ENCODE results near the gene CDH16.
A peak's percentile ranks its signal among the peaks of the same experiment; 100 is the strongest.

The CDH16 gene

GRCh38 chr16:66895689-66895979, 23.1 kb downstream of the CDH16 start:
- DNase-seq = no peak

DNA sequence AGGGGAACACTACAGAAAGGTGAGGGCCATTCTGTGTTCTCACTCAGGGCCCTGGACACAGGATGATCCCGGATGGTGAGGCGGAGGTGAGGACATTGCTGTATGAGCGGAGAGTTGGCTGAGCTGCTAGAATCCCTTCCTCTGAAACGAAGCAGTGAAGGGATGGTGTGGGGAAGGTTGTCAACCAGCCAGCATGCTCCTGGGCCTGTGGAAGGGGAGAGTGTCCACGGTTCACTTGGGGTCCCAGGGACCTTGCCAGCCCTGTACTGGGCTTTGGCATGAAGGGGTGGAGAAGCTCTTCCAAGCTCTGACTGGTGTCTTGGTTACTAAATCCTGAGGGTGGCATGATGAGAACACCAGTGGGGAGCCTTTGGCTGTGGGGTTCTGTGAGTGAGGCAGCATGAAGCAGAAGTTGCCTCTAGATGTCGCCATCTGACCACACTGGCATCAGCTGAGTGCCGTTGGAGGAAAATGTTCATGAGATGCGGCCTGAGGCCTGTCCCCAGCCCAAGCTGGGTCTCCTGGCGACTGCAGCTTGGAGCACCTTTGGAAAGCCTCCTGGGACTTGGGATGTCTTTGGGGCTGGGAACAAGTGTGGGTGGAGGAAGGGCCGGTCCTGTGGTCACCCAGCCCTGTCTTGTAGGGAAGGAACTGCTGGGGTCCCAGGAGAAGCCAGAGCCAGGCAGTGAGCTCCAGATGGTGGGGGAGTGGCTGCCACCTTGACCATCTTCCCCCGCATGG, 23.6 kb downstream of the CDH16 start:
- DNase-seq = peak in 13 of 14 donors; percentile 11 to 79 (median 40)

DNA sequence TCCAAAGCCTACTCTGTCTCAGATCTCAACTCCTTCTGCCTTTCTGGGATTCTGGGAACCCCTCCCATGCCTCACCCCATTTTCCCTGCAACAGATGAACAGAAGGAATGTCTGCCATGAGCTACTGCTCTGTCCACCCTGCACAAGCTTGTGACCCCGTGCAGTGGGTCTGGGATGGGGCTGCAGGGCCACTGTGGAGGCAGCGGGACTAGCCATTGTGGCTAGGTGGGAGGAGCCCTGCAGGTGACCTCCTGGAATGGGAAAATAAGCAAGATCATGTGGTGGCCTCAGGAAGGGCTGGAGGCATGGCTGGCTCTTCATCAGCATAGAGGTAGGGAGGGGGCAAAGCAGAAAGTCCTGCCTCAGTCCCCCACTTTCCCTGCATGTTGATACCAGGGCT, 24.6 kb downstream of the CDH16 start:
- no peak for DNase-seq

DNA sequence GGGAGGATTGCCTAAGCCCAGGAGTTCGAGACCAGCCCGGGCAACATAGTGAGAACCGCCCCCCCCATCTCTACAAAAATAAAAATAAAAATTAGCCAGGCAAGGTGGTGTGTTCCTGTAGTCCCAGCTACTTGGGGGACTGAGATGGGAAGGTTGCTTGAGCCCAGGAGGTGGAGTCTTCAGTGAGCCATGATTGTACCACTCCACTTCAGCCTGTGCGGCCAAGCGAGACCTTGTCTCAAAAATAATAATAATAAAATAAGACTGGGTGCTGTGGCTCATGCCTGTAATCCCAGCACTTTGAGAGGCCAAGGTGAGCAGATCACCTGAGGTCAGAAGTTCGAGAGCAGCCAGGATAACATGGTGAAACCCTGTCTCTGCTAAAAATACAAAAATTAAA, 26.9 kb downstream of the CDH16 start:
- no peak for DNase-seq

DNA sequence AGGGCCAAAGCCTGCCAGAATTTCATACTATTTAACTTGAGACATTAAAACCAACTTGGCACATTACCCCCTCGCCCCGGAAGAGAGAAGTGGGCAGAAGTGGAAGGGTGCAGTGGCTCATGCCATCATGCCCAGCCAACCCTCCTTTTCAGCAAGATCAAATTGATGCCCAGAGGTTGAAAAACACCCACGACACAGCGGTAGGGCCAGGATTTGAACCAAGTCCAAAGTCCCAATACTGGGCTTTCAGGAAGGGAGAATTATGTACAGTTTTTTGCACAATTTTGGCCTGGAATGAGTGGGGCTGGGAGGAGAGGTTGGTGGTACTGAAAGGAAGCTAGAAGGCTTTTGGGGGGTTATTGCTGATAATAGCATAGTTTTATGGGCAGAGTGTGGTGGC, 27.3 kb downstream of the CDH16 start:
- no peak for DNase-seq

- DNase-seq = no peak
These were observed 27.9 kb downstream of the CDH16 start for GRCh38 chr16:66890799-66891198.

- no peak for DNase-seq
These were observed 29.1 kb downstream of the CDH16 start for GRCh38 chr16:66889622-66890021.

GRCh38 chr16:66888647-66889615, 29.8 kb downstream of the CDH16 start:
- DNase-seq = no peak

- no peak for DNase-seq
These were observed 31.8 kb downstream of the CDH16 start for GRCh38 chr16:66886914-66887313.

- no peak for DNase-seq
These were observed 32.4 kb downstream of the CDH16 start for GRCh38 chr16:66886321-66886720.

DNA sequence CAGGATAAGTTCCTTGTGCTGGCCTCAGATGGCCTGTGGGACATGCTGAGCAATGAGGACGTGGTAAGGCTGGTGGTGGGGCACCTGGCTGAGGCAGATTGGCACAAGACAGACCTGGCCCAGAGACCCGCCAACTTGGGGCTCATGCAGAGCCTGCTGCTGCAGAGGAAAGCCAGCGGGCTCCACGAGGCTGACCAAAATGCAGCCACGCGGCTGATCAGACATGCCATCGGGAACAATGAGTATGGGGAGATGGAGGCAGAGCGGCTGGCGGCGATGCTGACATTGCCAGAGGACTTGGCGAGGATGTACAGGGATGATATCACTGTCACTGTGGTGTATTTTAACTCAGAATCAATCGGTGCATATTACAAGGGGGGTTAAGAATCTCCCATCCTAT, 33.2 kb downstream of the CDH16 start:
- no peak for DNase-seq

DNA sequence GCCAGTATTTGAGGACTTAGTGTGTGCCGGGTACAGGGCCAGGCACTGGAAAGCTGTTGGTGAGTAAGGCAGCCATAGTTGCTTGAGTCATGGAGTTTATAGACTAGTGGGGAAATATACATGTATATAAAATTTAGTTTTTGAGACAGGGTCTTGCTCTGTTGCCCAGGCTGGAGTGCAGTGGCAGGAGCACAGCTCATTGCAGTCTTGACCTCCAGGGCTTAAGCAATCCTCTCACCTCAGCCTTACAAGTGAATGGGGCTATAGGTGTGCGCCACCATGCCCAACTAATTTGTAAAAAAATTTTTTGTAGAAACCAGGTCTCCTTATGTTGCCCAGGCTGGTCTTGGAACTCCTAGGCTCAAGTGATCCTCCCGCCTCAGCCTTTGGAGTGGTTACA, 36.0 kb downstream of the CDH16 start:
- no peak for DNase-seq

DNA sequence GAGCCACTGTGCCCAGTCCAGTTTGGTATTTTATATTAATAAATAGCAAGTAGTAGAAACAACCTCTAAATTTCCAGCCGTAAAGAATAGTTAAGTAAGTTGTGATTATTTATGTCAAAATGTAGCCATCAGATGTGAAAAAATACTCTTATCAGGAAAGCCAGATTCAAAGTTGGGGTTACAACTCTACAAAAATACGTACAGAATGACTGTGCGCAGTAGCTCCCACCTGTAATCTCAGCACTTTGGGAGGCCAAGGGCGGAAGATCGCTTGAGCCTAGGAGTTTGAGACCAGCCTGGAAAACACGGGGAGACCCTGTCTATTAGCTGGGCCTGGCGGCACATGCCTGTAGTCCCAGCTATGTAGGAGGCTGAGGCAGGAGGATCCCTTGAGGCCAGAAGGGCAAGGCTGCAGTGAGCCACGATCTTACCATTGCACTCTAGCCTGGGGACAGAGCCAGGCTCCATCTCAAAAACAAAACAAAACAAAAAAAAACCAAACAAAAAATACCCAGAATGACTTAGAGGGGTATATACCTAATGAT, 36.6 kb downstream of the CDH16 start:
- DNase-seq = no peak

DNA sequence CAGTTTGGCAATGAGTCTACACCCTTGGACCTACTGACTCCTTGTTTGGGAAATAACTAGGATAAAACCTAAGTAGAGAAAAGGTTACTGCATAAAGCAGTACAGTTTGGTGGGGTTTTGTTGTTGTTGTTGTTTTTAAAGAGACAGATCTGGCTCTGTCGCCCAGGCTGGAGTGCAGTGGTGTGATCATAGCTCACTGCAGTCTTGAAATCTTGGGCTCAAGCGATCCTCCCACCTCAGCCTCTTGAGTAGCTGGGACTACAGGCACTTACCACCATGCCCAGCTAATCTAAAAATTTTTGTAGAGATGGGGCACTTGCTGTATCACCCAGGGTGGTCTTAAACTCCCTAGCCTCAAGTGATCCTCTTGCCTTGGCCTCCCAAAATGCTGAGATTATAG, 37.1 kb downstream of the CDH16 start:
- DNase-seq = no peak

DNA sequence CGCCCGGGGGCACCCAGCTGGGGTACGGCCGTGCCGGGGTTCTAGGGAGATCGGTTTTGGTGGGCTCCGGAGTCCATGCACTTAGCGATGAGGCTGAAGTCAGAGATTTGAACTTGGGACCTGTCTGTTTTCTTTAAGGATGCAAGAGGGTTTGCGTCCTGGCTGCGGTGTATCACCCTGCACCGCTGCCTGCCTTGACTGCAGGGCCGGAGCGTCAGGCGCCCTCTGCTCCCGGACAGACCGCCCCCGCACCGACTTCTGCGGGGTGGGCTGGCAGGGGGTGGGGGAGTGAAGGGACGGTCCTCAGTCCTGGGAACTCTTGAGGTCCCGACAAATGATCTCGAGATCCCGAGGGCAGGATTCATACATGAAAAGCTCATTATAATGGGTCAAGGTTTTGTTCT, 37.7 kb downstream of the CDH16 start:
- DNase-seq = no peak

GRCh38 chr16:66880288-66881013, 38.2 kb downstream of the CDH16 start, which contains the start of gene PDP2:
TSS of gene PDP2 (plus strand) at chr16:66880515. CDS start at chr16:66884285, 3,770 bp downstream.
- peak; percentile 40 to 97 (median 91) for DNase-seq

- DNase-seq = no peak
These were observed 40.6 kb downstream of the CDH16 start for GRCh38 chr16:66878067-66878466.

DNA sequence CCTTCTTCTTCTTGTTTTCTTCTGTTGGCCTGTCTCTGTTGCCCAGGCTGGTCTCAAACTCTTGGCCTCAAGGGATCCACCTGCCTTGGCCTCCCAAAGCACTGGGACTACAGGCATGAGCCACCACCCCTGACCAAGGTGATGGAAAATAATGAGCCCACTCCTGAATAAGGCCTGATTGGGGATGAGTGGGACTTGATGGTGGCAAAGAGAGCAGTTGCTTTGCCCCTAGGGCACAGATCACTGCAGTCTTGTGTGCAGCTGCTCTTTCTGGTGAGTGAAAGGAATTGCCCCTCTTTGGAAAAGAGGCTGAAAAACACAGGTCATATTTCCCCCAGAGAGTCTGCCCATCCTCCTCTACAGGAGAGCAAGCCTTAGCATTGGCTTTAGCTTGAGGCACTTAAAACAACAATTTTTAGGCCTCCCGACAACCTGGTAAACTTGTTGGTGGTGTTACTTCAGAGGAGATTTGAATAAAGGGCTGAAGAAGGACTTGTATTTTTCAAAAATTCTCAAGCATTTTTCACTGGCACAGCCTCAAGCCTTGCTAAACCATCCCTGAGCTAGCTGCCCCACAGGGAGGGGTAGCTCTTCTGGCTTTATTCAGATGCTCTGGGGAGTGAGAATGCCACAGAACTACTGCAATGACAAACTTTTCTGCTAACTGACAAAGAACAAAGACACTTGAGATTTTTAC, 44.5 kb downstream of the CDH16 start:
- DNase-seq = no peak

- no peak for DNase-seq
These were observed 45.0 kb downstream of the CDH16 start for GRCh38 chr16:66873685-66874055.

DNA sequence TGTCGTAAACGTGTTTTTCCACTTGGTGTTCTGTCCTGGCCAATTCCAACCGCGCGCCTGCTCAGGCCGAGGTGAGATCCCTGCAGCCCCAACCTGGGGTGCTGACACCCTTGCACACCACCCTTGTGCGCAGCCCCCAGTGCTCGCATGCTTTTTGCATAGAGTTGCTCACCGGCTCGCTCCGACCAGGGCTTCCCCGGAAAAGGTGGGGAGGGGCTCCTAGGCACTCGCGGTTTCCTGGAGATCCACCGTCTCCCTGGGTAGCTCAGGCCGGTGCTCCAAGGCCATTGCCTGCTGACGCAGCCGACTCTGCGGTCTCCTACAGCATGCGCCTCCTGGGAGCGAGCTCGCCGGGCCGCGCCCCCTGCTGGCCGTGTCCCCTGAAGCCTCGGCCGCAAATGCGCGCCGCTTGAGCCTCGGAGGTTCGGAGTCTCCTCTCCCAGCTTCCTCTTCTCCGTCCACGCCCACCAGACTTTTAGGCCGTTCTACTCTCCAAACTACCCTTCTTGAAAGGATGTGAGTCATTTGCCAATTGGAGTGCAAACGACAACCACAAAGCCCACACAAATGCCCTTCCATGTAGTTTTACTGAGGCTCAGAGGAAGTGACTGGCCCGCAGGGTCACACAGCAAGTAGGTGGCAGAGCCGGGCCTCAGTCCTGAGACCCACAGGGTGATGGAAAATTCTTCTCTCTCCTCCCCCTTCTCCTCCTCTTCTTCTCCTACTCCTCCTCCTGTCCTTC, 45.6 kb downstream of the CDH16 start:
- DNase-seq = peak in 13 of 14 donors; percentile 43 to 84 (median 73)

- no peak for DNase-seq
These were observed 46.1 kb downstream of the CDH16 start for GRCh38 chr16:66872559-66872942.

Measured in C1 segment of cervical spinal cord (tissue), 14 donors.